ENCODE measurements around the gene TAAR2.

Gene TAAR2

DNA sequence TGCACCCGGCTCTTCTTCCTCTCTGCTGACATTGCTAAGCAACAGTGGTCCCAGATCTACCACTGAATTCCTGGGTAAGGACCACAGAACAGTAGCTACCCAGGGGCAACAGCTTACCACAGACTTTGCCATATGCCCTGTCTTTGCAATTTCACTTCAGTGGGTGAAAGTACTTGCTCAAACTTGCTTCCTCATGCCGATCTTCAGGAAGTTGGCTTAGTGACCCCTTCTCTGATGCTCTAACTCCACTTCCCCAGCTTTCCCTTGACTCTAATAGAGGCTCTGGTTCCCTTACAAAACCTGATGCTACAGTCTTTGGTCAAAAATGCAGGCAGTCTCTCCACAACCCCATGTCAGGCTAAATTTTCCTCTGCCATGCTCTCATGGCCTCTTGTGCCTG lies 31.2 kb downstream of the TAAR2 start:
- no peak for TF ChIP-seq CTCF (IDR thresholded peaks at IDR 0.05)
- DNase-seq (ENCODE audit: low spot score): no peak
- H3K4me3 ChIP-seq: no peak overlapping the region
- no peak overlapping the region for H3K27ac ChIP-seq

DNA sequence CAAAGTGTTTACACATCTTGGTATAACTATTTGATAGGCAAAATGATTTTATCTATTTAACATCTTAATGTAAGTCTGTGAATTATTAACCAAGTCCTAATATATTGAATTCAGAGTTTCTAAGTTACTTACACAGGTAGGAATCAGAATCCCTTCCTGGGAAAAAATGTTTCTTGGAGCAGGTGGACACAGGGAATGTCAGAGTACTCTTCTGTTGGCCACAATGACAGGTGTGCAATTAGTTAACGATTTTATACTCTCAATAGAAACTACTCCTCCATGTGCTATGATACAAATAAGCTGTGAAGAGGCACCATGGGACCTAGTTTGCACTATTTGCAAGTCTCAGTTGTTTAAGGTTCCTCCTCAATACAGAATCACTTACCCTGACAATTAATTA lies 33.7 kb downstream of the TAAR2 start:
- no peak overlapping the region for H3K4me3 ChIP-seq
- no peak overlapping the region for H3K27ac ChIP-seq
- no peak for TF ChIP-seq CTCF (IDR thresholded peaks at IDR 0.05)
- no peak for DNase-seq (ENCODE audit: low spot score)

DNA sequence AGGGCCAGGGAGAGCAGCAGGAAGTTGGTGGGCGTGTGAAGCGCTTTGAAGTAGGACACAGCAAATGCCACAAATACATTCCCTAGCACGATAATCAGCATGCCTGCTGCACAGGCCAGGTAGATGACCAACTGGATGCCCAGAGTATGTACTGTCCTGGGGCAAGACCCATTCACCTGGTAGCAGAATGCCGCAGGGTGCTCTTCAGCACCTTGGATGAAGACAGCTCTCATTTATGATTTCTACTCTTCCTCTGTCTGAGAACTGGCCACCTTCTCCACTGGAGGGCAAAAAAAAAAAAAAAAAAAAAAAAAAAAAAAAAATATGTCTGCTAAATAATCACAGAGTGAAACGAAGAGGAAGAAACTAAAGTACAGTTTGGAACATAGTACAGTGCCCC lies 34.6 kb downstream of the TAAR2 start, which contains the start of gene TAAR5:
TSS of gene TAAR5 (minus strand) at position 288 of the 400 bp plus-strand sequence. CDS start at position 233, 55 bp downstream.
- H3K27ac ChIP-seq: no peak within 1 kb of the TSS
- TF ChIP-seq CTCF (IDR thresholded peaks at IDR 0.05): no peak
- DNase-seq (ENCODE audit: low spot score): no peak
- H3K4me3 ChIP-seq: no peak within 1 kb of the TSS

GRCh38 chr6:132587424-132587823 lies 36.7 kb downstream of the TAAR2 start:
- H3K4me3 ChIP-seq: no peak overlapping the region
- no peak overlapping the region for H3K27ac ChIP-seq
- no peak for TF ChIP-seq CTCF (IDR thresholded peaks at IDR 0.05)
- no peak for DNase-seq (ENCODE audit: low spot score)

GRCh38 chr6:132584698-132585097 lies 39.4 kb downstream of the TAAR2 start:
- no peak for DNase-seq (ENCODE audit: low spot score)
- no peak for TF ChIP-seq CTCF (IDR thresholded peaks at IDR 0.05)
- Histone ChIP-seq H3K4me3 (no peak overlapping the region), H3K27ac (no peak overlapping the region)

DNA sequence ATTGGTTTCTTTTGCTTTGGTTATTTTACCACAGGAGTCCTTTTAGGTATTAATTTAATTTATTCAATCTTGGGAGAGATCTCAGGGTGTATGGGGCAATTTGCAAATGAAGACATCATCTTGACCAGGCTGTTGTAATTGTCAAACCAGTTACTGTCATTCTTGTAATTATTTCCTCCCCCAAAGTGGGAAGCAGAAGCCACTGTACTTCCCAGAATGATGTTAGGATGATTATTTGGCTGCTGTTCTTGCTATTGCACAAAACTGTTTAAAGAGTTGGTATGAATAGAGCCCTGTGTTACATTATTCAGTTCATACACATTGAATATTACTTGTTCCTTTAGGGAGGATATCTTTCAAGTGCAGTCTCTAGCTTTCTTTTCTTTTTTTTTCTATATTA lies 52.3 kb downstream of the TAAR2 start:
- TF ChIP-seq CTCF (IDR thresholded peaks at IDR 0.05): no peak
- Histone ChIP-seq H3K4me3 (no peak overlapping the region), H3K27ac (no peak overlapping the region)
- no peak for DNase-seq (ENCODE audit: low spot score)

DNA sequence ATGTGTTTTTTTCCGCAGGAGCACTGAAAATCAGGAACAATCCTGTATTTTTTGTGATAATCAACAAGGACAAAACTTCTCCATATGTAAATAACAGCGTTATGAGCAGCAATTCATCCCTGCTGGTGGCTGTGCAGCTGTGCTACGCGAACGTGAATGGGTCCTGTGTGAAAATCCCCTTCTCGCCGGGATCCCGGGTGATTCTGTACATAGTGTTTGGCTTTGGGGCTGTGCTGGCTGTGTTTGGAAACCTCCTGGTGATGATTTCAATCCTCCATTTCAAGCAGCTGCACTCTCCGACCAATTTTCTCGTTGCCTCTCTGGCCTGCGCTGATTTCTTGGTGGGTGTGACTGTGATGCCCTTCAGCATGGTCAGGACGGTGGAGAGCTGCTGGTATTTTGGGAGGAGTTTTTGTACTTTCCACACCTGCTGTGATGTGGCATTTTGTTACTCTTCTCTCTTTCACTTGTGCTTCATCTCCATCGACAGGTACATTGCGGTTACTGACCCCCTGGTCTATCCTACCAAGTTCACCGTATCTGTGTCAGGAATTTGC lies 53.8 kb downstream of the TAAR2 start, which contains the start of gene TAAR6:
TSS of gene TAAR6 (plus strand) at position 102 of the 557 bp plus-strand sequence. CDS start at position 102, 0 bp downstream.
- DNase-seq (ENCODE audit: low spot score): no peak
- Histone ChIP-seq H3K4me3 (no peak within 1 kb of the TSS), H3K27ac (no peak within 1 kb of the TSS)
- TF ChIP-seq CTCF (IDR thresholded peaks at IDR 0.05): no peak
